Stimulated activated CD4-positive, alpha-beta T cell treated with anti-CD3 and anti-CD28 coated beads, Interleukin-12 subunit alpha, Interleukin-12 subunit beta, amount 100 ng/mL, for 24 hours (primary cell): ENCODE results near the gene ST6GALNAC1.

Experiments
- DNase-seq, 2 experiments: peaks; one replicate each; pipeline ENCODE4 v3.0.0-alpha.2; 2020; ENCODE audit warnings: low read depth in 2 of 2

The ST6GALNAC1 gene

GRCh38 chr17:76581515-76581914 is 62.0 kb downstream of the ST6GALNAC1 start:
- no peak for DNase-seq

GRCh38 chr17:76579281-76579680 is 64.3 kb downstream of the ST6GALNAC1 start:
- no peak for DNase-seq

- DNase-seq = no peak
Observed at GRCh38 chr17:76578376-76578775, 65.2 kb downstream of the ST6GALNAC1 start.

DNA sequence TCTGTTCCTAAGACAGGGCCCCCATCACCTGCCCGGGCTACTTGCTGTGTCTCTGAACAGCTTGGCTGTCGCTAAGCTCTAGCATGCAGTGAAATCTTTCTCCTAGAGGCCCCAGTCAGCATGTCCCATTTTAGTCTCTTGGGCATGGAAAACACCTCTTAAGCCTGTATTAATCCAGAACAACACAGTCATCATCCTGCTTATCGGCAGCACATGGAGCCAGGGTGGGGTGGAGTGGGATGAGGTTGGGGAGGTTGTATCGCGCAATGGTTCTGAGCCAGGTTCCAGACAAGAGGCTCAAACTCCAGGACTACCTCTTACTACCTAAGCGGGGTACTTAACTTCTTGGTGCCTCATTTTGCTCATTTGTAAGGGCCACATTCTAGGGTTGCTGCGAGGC is 65.7 kb downstream of the ST6GALNAC1 start:
- DNase-seq = no peak

- DNase-seq = no peak
Observed at GRCh38 chr17:76576189-76576588, 67.4 kb downstream of the ST6GALNAC1 start.

GRCh38 chr17:76575570-76575969 is 68.0 kb downstream of the ST6GALNAC1 start:
- DNase-seq = no peak
